SU-DHL-6 (cell line): Measurements from ENCODE around the gene GNB1L.

Experiments
- H2AFZ ChIP-seq: fragments of 200-600 bp; sonication (generic); 2 replicates; pipeline ENCODE4 v1.6.1; 2014; ENCODE audit warnings: low read depth, mild to moderate bottlenecking, moderate library complexity, mixed read lengths, antibody characterized with exemption, low read length; ENCODE audit not compliant: severe bottlenecking
- H3F3A ChIP-seq: fragments of 200-600 bp; shearing (Covaris generic); 2 replicates; pipeline ENCODE4 v1.6.0; 2016; ENCODE audit warnings: antibody characterized with exemption, mild to moderate bottlenecking; ENCODE audit not compliant: insufficient read depth
- H3K27ac ChIP-seq: fragments of 200-600 bp; sonication (generic); 2 replicates; pipeline ENCODE4 v1.5.1; 2016; ENCODE audit warnings: low read depth, mild to moderate bottlenecking, low read length, moderate library complexity, mixed read lengths
- H3K27me3 ChIP-seq: fragments of 200-600 bp; sonication (generic), shearing (Covaris generic); 2 replicates; pipeline ENCODE4 v1.6.0; 2014; ENCODE audit warnings: mild to moderate bottlenecking, low read length
- H3K36me3 ChIP-seq: fragments of 200-600 bp; sonication (generic); 2 replicates; pipeline ENCODE4 v1.6.1; 2014; ENCODE audit warnings: mild to moderate bottlenecking, low read length, mixed read lengths
- H3K4me2 ChIP-seq: fragments of 300-600, 200-600 bp; shearing (Covaris generic), sonication (generic); 2 replicates; pipeline ENCODE4 v1.6.0; 2014; ENCODE audit warnings: low read length, low read depth, mild to moderate bottlenecking; ENCODE audit not compliant: poor library complexity, severe bottlenecking
- H3K4me3 ChIP-seq: fragments of 200-600 bp; sonication (generic); 2 replicates; pipeline ENCODE4 v1.5.1; 2014; ENCODE audit warnings: antibody characterized with exemption, low read length, mild to moderate bottlenecking, mixed read lengths; ENCODE audit not compliant: insufficient read depth, poor library complexity, severe bottlenecking
- H3K79me2 ChIP-seq: fragments of 200-600 bp; sonication (generic); 2 replicates; pipeline ENCODE4 v1.6.1; 2014; ENCODE audit warnings: mild to moderate bottlenecking, low read length, moderate library complexity; ENCODE audit not compliant: insufficient read depth
- H3K9ac ChIP-seq: fragments of 200-600 bp; sonication (generic); 2 replicates; pipeline ENCODE4 v1.7.0; 2014; ENCODE audit warnings: mild to moderate bottlenecking, low read length
- H3K9me2 ChIP-seq: fragments of 200-600 bp; sonication (generic); replicated peaks from 2 replicates; pipeline ENCODE4 v1.6.1; 2014; ENCODE audit warnings: low read length; ENCODE audit not compliant: insufficient read depth
- H3K9me3 ChIP-seq: fragments of 200-600 bp; sonication (generic); 2 replicates; pipeline ENCODE4 v1.6.1; 2014; ENCODE audit warnings: low read length, mixed read lengths; ENCODE audit not compliant: insufficient read depth
- H4K20me1 ChIP-seq: fragments of 200-600 bp; sonication (generic); 2 replicates; pipeline ENCODE4 v1.6.1; 2014; ENCODE audit warnings: low read depth, mild to moderate bottlenecking, antibody characterized with exemption, low read length, moderate library complexity, mixed read lengths
- CTCF ChIP-seq: fragments of 200-600 bp; sonication (generic); IDR thresholded peaks from one replicate; pipeline ENCODE4 v1.5.1; 2017; ENCODE audit warnings: antibody characterized with exemption, mild to moderate bottlenecking, low read length, moderate library complexity; ENCODE audit not compliant: insufficient read depth, poor library complexity, severe bottlenecking
- EZH2phosphoT487 ChIP-seq: fragments of 200-600 bp; sonication (generic), shearing (Covaris generic); conservative IDR thresholded peaks from 2 replicates; pipeline ENCODE4 v1.6.1; 2018; ENCODE audit warnings: mild to moderate bottlenecking, antibody characterized with exemption, low read length, moderate library complexity, mixed read lengths

Gene GNB1L

GRCh38 chr22:19815093-19815822 is 39.4 kb downstream of the GNB1L start:
- Histone ChIP-seq H2AFZ (no peak overlapping the region), H3K9me3 (no peaks in the 10 kb centered on the region), H3K4me2 (no peak overlapping the region), H3K27me3 (no peaks in the 10 kb centered on the region), H3F3A (no peaks in the 10 kb centered on the region), H3K36me3 (no peaks in the 10 kb centered on the region), H3K9me2 (no peaks in the 10 kb centered on the region), H4K20me1 (no peaks in the 10 kb centered on the region), H3K4me3 (no peak overlapping the region), H3K9ac (no peak overlapping the region), H3K79me2 (no peaks in the 10 kb centered on the region), H3K27ac (no peak overlapping the region)
- TF ChIP-seq EZH2phosphoT487 (no peak), CTCF (no peak)

GRCh38 chr22:19814428-19814827 is 40.2 kb downstream of the GNB1L start:
- H3K36me3 ChIP-seq: no peaks in the 10 kb centered on the region
- no peaks in the 10 kb centered on the region for H3K9me3 ChIP-seq
- H2AFZ ChIP-seq: no peak overlapping the region
- H3K79me2 ChIP-seq: no peaks in the 10 kb centered on the region
- no peak overlapping the region for H3K27ac ChIP-seq
- no peak overlapping the region for H3K4me2 ChIP-seq
- no peak overlapping the region for H3K9ac ChIP-seq
- H3K4me3 ChIP-seq: no peak overlapping the region
- no peaks in the 10 kb centered on the region for H3F3A ChIP-seq
- H3K9me2 ChIP-seq: no peaks in the 10 kb centered on the region
- no peaks in the 10 kb centered on the region for H3K27me3 ChIP-seq
- TF ChIP-seq CTCF (no peak), EZH2phosphoT487 (no peak)
- no peaks in the 10 kb centered on the region for H4K20me1 ChIP-seq

GRCh38 chr22:19812910-19813309 is 41.8 kb downstream of the GNB1L start:
- H3K4me3 ChIP-seq: no peak overlapping the region
- H3K27me3 ChIP-seq: no peaks in the 10 kb centered on the region
- no peaks in the 10 kb centered on the region for H3K9me3 ChIP-seq
- H3K9ac ChIP-seq: no peak overlapping the region
- H3K27ac ChIP-seq: no peak overlapping the region
- H3K36me3 ChIP-seq: no peaks in the 10 kb centered on the region
- TF ChIP-seq EZH2phosphoT487: no peak
- no peak for TF ChIP-seq CTCF
- no peaks in the 10 kb centered on the region for H3F3A ChIP-seq
- H3K79me2 ChIP-seq: no peaks in the 10 kb centered on the region
- H4K20me1 ChIP-seq: no peaks in the 10 kb centered on the region
- H3K9me2 ChIP-seq: no peaks in the 10 kb centered on the region
- no peak overlapping the region for H3K4me2 ChIP-seq
- no peak overlapping the region for H2AFZ ChIP-seq
